GM18868 (cell line): ENCODE results near the gene SLC11A2.

Experiments used
- ATAC-seq: cut with Tn5 transposase; IDR thresholded peaks from one replicate; pipeline ENCODE4 v1.9.1; 2021; ENCODE audit warnings: mild to moderate bottlenecking, moderate library complexity; ENCODE audit not compliant: unreplicated experiment

Gene SLC11A2

DNA sequence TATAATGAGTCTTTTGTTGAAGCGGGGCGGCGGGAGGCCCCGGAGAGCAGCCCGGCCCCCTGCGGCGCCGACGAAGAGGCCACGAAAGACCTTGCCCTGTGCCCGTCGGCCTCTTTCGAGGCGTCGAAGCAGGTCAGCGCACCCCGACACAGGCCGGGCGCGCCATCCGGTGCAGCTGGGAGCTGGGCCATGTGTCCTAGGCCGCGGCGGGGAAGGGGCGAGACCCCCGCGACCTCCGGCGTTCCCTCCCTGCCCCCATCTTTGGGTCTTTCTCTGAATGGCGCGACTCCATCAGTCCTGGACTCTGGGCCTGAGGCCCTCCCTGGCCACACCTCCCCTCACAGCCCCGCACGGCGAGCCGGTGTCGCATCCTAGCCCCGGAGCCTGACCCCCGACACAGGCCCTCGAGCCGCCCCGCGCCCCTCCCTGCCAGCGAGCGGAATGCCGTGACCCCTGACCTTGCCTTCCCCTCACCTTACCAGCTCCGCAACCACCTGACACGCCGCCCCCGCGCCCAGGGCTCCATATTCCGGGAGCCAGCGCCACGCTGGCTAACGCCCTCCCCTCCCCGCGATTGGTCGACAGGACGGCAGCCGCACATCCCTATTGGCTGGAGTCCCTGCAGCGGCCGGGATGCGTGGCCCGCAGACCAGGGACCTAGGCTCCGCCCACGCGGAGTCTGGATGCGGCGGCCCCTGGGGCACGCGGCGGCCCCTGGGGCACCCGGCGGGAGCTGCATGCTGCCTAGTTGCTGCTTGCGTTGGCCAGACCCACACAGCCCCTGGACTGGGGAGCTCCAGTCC, at the start of gene SLC11A2:
TSS of gene SLC11A2 (minus strand) at position 549 of the 803 bp plus-strand sequence. CDS start 15,656 bp downstream, outside the sequence.
- peak; percentile 93 for ATAC-seq

DNA sequence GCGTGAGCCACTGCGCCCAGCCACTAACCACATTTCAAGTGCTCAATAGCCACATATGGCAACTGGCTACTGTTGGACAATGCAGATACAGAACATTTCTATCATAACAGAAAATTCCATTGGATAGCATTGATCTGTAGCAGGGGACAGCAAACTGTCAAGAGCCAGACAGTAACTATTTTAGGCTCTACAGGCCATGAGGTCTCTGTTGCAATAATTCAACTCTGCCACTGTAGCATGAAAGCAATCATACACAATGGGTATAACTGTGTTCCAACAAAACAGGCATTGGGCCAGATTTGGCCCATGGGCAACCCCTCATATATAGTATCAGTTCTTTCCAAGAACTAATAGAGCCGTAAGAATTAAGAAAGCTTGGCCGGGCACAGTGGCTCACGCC, 49.2 kb upstream of the SLC11A2 start:
- ATAC-seq: no peak

DNA sequence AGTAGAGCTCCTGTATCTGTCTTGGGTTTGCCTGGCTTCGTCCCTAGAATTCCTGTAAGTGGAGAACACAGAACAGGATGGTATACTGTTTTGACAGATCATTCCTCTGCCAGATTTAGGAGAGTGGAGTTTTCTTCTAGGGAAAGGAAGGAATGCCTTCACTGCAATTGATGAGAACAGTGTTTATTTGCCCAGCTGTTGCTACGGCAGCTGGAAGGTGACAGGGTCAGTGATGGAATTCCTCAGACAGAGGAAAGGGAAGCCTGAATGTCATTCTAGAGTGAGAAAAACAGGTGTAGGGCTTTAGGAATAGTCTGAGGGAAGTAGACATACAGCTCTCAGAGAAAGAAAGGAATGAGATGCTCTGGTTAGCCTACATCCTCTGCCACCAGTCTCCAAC, 45.5 kb upstream of the SLC11A2 start:
- ATAC-seq: no peak

DNA sequence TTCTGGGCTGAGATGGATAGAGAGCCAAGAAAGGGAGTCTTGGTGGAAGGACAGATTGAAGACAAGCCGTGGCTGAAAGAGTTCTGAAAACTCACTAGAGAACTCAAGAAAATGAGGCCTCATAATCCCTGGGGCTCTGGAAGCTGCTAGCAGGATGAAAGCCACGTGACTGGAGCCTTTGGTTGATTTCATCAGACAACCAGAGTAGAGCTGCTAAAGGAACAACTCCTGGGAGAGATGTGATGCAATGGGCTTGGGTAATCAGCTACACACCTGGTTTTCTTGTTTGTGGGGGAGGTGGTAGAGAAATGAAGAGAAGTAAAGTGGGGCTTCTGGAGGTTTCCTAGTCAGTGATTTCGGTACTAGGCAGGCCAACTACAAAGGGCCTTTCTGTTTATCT, 43.8 kb upstream of the SLC11A2 start:
- ATAC-seq: no peak

DNA sequence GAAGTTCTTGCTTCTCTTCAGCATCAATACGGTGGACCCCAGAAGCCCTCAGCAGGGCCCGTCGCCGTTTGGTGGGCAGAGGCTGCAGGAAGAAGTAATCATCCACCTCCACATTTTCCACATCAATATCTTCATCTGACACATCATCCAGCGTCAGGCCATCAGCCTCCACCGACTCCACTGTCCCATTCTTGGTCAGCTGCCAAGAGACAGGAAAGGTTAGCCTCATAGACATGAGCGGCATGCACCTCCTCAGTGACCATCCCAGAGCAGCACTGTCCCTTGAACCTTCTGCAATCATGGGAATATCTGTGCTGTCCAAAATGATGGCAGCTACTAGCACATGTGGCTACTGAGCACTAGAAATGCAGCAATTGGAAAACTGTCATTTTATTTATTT, 41.6 kb upstream of the SLC11A2 start:
- ATAC-seq: no peak

DNA sequence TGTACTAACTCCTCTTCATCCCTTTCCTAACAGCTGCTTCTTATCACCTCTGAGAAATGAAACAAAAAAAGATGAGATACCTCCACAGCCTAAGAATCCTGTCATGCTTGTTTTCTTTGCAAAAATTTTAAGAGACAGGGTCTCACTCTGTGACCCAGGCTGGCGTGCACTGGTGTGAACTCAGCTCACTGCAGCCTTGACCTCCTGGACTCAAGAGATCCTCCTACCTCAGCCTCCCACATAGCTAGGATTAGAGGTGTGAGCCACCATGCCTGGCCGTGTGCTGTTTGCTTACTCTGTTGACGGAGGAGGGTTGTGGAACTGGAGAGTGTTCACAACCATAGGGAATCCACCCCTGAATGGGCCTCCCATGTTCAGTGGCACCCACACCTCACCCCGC, 41.0 kb upstream of the SLC11A2 start:
- ATAC-seq: no peak

DNA sequence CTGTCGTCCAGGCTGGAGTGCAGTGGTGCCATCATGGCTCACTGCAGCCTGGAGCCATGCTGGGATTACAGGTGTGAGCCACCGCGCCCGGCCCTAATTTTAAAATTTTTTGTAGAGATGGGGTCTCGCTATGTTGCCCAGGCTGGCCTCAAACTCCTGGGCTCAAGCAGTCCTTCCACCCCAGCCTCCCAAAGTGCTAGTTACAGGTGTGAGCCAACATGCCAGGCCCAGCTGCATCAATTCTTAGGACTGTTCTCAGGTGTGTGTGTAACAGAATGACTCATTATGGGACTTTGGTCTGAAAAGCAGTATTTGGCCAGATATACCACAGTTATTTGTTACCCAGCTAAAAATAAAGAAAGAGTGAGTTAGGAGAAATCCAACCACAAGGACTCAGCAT, 39.3 kb upstream of the SLC11A2 start:
- ATAC-seq: no peak

DNA sequence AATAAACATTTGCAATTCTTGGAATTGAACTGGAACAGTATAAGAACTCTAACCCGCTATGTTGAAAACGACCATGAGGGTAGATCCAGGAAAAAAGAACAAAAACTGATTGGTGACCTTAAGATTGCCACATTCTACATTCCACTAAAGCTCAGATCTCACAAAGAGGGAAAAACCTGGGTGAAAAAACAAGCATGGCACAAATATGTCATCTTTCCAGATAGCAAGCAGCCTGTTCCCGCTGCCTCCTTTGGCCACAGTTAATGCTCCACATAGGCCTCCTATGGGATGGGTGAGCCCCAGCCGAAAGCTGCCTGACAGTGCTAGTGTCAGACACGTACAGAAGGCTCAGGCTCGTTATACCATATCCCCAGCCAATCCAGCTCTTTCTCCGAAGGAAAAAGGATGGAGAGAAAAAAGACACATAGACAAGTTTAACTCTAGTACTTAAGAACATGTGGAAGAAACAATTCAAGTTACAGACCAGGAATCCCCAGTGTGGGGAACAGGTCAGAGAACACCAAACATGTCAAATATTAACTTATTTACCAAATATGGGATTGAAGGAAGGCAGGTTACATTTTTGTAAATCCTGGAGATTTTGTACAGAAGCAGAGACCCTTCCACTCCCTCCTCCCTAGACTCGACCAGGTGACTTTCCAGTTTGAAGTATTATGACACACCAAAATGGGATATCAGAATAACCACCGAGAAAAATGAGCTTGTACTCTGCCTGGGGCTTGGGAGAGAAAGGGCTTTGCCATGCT, 36.6 kb upstream of the SLC11A2 start:
- ATAC-seq: no peak

DNA sequence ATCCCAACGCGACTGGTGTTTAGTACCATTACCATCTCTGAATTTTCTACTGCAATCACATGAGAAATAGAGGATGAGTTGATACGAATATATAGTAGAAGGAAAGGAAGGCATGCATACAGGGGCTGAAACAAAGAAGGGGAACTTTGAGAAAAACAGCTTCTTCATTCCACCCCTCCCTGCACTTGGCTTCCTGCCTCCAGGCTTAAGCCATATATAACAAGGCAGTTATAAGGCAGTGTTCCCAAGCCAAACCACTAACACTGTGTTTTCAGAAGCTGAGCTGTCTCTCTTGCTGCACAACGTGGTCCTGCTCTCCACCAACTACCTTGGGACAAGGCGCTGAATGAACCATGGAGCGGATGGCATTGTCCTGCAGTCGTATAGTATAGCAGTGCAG, 32.9 kb upstream of the SLC11A2 start:
- no peak for ATAC-seq

DNA sequence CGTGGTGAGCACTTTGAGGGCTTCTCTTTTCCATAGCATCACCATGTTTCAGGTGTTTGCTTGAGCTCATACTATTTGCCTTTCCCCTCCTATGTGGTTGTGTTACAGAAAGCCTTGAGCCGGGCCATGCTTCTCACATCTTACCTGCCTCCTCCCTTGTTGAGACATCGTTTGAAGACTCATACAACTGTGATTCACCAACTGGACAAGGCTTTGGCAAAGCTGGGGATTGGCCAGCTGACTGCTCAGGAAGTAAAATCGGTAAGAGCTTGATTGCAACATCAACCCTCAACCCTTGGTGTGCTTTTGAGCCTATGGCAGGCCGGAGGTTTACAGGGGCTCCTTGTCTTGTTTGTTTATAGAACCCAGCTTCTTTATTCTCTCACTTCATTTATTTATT, 30.1 kb upstream of the SLC11A2 start:
- no peak for ATAC-seq

DNA sequence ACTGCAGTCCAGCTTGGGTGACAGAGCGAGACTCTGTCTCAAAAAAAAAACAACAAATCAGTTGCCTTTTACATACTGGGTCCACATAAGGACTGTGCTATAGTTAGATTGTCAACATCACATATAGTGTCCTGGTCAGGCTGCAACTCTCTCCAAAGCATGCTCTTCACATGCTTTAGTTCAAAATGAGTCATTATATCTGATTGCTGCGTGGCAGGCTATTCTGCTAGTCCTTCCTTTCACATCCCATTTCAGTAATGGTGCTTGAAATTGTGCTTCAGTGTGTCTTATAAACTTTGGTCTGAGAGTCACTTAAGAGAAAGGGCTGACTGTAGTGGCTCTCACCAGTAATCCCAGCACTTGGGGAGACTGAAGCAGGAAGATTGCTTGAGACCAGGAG, 28.9 kb upstream of the SLC11A2 start:
- ATAC-seq: no peak

DNA sequence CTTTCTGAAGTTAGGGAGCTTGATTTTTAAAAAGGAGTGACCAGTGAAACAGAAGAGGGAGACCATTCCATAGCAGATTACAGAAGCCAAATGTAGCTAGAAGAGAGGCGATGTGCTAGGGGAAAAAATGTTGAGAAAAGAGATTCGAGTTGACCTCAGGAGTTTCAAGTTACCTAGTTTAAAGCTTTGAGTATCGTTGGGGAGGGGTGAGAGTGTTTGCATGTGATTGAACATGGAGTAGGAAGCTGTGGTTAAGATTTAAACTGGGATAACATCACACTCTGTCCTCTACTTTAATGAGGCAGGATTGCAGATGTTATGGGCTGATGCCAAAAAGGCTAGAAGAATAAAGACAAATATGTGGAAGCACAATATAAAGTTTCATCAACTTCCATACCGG, 25.6 kb upstream of the SLC11A2 start:
- no peak for ATAC-seq

DNA sequence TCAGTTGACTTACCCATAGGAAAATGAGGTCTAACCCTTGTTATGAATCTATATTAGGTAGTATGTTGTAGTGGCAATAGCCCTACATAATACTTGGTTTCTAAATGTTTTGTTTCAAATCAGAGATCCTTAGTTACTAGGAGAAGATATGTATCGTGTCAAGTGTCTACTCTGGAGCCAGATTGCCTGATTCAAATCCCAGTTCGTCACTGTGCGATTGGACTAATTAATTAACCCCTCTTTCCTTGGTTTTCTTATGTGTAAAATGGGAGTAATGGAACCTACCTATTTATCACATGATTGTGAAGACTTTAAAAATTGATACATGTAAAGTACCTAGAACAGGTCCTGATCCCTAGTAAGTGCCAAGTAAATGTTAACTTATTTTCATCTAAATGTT, 23.3 kb upstream of the SLC11A2 start:
- ATAC-seq: no peak

DNA sequence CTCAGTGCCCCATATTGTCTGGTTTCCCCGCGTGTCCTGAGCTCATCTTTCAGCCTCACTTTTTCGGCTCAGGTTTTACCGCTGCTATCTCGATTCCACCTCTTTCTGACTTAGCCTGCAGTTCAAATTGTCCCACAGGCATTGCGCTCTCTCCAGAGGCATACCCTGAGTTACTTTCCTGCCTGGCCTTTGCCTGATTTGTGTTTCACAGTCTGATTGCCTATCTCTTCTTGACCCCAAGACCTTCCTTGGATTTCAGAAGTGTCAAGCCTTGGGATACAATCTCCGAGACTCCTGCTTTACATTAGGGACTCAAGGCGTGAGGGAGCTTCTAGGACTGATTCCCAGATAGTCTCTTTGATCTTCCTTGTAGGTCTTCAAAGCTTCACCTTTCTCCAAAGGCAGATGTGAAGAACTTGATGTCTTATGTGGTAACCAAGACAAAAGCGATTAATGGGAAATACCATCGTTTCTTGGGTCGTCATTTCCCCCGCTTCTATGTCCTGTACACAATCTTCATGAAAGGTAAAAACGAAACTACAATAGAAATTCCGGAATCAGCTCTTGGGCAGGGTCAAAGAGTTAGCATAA, 22.6 kb upstream of the SLC11A2 start:
- no peak for ATAC-seq

DNA sequence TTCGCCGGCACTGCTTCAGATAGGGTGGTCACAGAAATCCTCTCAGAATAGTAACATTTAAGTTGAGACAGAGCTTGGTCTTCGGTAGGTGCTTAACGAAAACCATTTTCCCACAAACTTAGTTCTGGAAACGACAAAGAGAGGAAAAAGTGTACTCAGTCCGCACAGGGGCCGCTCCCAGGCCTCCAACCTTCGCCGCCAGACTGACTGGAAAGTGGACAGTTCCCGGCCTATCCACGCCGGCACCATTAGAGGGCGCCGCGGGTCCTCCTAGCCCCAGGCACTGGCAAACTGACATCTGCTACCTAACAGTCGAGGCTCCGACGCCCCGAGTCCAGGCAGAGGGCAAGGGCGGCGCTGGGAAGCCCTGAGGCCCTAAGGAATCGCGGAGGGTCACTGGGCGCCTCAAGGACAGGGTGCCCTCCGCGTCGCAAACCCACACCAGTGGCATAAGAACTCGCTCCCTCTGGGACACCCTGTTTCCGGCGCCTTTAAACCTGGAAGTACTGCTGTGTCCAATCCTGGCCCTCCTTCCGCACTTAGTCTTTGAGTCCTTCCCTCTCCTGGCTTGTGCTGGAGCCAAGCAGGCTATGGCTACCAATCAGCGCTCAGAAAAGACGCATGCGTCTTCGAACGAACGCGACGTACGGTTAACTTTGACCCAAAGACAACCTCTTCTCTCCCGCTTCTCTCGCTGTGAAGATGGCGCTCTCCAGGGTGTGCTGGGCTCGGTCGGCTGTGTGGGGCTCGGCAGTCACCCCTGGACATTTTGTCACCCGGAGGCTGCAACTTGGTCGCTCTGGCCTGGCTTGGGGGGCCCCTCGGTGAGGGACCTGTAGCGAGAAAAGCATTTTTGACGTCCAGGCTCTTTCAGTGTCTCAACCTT, 21.7 kb upstream of the SLC11A2 start, which contains the start of gene LETMD1:
TSS of gene LETMD1 (plus strand) at position 673 of the 886 bp plus-strand sequence. CDS start at position 703, 30 bp downstream.
- ATAC-seq: peak; percentile 97

DNA sequence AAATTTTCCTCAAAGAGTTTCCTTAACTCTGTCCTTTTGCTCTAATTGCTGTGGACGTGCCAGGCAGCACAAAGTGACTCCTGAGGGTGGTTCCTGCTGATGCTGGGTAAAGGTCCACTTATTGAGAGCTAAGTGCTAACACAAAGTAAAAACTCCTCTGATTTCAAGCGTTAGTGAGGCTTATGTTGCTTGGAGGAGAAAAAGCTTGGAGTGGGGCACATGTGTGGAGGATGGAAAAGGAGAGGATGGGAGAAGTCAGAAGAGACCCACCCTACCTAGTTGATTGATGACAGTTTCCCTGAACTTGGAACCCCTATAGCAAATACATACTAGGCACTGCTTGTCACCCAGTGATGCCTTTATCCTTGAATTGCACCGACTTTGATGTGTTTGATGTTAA, 10.1 kb upstream of the SLC11A2 start:
- no peak for ATAC-seq

DNA sequence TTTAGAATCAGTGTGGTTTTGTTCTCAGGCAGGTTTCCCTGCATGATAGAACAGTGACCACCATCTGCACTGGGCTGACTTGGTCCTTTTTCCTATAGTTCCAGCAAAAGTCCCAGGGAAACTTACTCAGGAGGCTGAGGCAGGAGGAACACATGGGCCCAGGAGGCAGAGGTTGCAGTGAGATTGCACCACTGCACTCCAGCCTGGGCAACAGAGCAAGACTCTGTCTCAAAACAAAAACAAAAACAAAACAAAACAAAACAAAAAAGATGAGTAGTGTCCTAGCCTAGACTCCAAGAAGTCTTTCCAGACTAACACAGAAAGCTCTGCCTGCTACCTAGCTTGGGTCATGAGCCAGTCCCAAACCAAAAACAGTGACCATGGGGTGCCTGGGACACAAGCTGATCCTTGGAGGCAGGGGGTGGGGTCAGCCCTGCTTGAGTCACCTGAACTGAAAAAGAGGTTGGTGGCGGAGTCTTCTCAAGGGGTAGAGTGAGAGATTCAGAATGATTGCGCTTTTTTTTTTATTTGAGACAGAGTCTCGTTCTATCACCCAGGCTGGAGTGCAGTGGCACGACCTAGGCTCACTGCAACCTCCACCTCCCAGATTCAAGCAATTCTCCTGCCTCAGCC, 7.4 kb upstream of the SLC11A2 start:
- ATAC-seq: no peak

DNA sequence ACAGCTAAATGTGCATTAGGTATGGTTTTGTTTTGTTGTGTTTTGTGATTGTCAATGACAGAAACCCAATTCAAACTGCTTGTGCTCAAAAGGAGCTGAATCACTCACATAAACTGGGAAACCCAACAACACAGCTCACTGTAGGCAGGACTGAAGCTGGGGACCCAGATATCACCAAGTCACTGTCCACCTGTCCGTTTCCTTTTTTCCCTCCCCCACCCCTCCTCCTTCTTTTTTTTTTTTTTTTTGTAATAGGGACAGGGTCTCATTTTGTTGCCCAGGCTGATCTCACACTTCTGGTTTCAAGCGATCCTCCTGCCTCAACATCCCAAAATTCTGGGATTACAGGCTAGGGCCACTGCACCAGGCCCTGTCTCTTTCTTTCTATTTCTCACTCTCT, 6.9 kb upstream of the SLC11A2 start:
- ATAC-seq: no peak

DNA sequence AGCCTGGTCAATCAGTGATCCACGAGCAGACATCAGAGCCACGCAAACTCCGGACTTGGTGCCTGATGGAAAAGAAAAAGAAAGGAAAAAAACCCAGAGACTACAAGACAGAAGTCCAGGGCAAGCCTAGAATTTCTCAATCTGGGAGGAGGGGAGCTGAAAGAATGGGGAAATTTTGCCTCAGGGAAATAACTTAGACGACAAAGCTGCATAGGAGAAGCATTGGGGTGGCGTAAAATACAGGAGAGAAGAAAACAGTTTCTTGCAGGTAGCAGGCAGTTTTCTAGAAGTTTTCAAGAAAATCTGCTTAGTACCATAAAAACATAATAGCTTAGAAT, 2.6 kb upstream of the SLC11A2 start:
- no peak for ATAC-seq

DNA sequence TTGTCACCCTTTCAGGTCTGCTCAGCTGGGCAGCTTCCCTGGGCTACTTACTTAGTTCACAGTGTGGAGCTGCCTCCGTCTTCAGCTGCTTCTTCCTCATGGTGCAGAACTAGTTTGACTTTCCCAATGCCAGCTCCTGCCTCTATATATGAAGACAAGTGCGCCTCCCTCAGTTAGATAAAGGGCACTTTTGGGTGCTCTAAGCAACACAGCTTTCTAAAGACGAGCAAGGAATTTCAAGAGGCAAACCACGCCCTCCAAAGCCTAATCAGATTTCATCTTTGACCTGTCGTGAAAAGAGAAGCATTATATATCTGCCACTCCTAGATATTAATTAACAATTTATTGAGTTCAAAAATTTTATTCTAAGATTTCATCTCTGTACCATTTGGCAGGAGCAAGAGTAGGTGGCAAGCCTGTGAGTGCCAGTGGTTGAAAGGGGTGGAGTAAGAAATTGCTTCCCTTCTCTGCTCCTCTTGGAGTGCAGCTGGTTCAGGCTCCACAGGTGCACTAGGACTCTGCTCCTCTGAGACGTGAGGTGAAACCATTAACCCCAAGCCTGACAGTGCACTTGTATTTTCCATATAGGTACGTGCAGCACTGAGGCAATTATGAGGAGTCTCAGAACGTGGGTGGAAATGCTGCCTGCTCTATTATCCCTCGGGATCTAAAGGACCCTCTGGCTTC, 2.1 kb upstream of the SLC11A2 start:
- no peak for ATAC-seq
